NB4 (cell line): ENCODE results near the gene TNIP1.

Experiments used
- DNase-seq: peaks from one replicate; pipeline ENCODE4 v3.0.0; 2010; ENCODE audit warnings: low read depth
- H3K4me3 ChIP-seq: one replicate; pipeline ENCODE4 v1.5.1; 2011; ENCODE audit warnings: mild to moderate bottlenecking, low read depth, low read length, moderate library complexity
- MYC ChIP-seq: IDR thresholded peaks from 2 replicates; pipeline ENCODE4 v1.6.1; 2011; ENCODE audit warnings: low read depth, low read length
- POLR2A ChIP-seq: IDR thresholded peaks from 2 replicates; pipeline ENCODE4 v1.6.1; 2011; ENCODE audit warnings: mild to moderate bottlenecking; ENCODE audit not compliant: insufficient read length; ENCODE audit errors: extremely low read depth
- TF ChIP-seq, protein P1 (sequence below): IDR thresholded peaks from one replicate; pipeline ENCODE4 v1.5.1; 2012; ENCODE audit warnings: low read depth, low read length
- TF ChIP-seq, protein P2 (sequence below): IDR thresholded peaks from 2 replicates; pipeline ENCODE4 v1.6.1; 2011; ENCODE audit warnings: low read depth, low read length

Gene TNIP1

DNA sequence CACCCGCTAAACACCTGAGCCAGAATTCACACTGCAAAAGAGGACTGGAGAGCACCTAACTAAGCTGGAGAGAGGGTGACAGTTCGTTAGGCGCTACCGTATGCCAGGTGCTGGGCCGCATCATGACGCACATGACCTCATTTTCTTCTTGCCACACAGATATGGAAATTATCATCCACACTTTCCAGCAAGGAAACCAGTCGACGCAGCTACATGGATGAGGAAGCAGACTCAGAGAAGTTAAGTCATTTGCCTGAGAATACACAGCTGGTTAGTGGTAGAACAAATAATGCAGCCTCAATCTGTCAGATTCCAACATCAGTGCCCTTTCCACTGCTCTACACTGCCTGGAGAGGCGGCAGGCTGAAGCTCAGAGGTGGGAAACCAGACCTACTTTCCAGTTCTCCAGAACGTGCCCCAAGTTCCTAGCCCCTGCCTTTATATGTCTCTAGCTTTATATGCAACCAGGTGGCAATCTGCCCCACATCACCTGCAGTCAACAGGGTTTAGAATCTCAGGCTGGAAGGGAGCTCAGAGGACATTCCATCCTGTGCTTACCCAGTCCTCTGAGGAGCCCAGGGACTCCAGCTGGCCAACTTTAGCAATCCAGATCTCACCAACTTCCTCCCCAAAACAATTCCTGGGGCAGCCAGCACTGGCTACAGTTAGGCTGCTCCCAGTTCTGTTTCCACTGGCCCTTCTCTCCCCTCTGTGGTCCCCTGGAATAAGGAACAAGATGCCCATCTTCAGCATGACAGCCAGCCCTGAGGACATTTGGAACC lies 8.8 kb downstream of the TNIP1 start:
- no peak overlapping the region for H3K4me3 ChIP-seq
- TF ChIP-seq, protein P1, sequence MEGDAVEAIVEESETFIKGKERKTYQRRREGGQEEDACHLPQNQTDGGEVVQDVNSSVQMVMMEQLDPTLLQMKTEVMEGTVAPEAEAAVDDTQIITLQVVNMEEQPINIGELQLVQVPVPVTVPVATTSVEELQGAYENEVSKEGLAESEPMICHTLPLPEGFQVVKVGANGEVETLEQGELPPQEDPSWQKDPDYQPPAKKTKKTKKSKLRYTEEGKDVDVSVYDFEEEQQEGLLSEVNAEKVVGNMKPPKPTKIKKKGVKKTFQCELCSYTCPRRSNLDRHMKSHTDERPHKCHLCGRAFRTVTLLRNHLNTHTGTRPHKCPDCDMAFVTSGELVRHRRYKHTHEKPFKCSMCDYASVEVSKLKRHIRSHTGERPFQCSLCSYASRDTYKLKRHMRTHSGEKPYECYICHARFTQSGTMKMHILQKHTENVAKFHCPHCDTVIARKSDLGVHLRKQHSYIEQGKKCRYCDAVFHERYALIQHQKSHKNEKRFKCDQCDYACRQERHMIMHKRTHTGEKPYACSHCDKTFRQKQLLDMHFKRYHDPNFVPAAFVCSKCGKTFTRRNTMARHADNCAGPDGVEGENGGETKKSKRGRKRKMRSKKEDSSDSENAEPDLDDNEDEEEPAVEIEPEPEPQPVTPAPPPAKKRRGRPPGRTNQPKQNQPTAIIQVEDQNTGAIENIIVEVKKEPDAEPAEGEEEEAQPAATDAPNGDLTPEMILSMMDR, result no peak
- TF ChIP-seq MYC (no peak), POLR2A (no peak)
- TF ChIP-seq, protein P2, sequence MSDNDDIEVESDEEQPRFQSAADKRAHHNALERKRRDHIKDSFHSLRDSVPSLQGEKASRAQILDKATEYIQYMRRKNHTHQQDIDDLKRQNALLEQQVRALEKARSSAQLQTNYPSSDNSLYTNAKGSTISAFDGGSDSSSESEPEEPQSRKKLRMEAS, result no peak
- no peak for DNase-seq

DNA sequence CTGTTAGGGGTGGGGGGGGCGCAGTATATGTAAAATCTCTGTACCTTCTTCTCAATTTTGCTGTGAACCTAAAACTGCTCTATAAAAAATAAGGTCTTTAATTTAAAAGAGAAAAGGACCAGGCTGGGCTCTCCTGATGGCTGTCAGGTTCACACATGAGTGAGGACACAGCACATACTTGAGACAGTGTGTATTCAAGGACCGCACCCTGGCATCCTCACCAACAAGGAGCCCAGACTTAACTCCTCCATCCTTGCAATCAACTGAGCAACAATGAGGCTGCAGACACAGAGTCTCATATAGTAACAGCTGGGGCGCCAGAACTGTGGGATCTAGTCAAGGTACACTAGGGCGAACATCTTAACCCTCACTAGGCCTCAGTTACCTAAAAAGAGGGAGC lies 9.8 kb downstream of the TNIP1 start:
- no peak for DNase-seq
- no peak overlapping the region for H3K4me3 ChIP-seq
- TF ChIP-seq MYC (no peak), POLR2A (no peak)
- TF ChIP-seq, protein P2, result no peak
- TF ChIP-seq, protein P1, result no peak

DNA sequence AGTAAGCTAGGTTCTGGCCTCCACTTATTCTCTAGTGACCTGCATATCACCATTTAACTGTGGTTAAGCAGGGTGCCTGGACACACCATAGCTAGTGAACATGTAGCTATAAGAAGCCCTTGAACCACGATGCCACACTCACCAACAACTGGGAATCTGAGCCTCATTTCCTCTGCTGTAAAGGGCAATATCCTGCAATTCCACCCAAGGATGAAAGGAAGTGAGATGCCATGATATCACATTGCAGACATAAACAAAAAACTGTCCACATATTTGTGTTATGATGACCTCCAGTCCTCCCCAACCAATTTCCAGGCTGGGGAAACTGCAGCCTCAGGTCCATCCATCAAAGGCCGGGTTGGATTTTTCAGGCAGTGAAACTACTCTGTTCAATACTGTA lies 10.4 kb downstream of the TNIP1 start:
- no peak for TF ChIP-seq POLR2A
- TF ChIP-seq MYC, result no peak
- TF ChIP-seq, protein P1, result no peak
- TF ChIP-seq, protein P2, result no peak
- no peak for DNase-seq
- no peak overlapping the region for H3K4me3 ChIP-seq

DNA sequence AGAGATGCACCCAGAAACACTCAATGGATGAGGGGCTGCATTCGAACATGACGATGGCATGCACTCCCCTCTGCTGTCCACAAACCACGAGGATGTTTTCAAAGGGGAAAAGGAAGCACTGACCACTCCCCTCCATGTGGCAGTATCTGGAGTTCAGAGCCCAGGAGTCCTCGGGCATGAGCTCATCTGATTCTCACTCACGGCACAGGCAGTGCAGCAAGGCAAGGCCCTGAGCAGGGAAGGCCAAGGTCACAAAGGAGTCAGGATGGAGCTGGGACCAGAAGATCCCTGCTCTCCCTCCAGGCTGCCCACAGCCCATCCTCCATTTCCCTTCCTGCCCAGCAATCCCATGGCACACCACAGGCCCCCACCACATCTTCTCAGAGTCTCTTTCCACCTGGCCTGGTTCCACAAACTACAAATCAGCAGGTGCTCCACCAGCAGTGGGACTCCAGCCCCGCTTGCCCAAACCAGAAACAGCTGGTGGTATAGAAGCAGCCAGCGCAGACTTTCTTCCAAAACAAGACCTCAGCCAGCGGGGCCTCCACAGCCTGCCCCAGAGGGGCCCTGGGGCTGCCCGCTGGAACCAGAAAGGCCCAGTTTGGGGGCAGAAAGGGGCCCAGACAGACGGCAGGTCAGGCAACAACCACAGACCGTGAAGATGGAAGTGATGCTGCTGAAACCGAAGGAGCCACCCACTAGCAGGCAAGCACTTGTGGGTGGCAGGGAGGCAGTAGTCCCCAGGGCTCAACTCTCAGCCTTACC lies 12.2 kb downstream of the TNIP1 start:
- DNase-seq, result no peak
- TF ChIP-seq MYC (no peak), POLR2A (no peak)
- TF ChIP-seq, protein P2, result no peak
- TF ChIP-seq, protein P1, result no peak

DNA sequence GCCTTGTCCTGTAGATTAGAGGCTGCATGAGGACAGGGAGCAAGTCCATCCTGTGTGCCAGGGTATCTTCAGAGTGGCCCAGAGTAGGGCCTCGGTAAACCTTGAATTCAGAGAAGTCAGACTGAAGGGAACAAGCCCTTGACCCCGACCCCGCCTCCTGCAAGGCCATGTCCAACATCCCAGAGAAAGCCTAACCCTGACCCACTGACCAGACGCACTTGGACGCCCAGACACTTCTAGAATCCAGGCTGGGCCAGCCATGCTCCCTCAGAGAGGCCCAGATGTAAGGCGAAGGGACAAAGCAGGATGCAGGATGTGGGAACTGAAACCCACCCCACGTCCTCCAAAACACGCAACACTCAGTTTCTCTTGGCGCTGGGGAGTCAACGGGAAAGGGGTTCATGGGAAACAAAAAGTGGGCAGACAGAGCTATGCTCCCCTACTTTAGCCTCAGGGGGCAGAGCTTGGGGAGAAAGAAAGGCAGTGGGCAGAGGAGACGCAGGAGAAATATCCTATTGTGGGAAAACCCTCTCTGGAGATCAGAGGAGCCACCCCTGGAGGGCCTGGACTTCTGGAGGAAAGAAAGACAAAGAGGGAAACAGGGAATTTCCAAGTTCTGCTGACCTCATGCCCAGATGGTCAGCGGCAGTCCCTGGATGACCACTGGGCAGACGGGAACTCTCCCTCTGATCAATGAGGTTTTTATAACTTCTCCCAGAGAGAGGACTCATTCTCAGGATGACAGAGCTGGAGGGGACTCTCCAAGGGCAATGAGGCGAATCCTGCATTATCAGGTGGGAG lies 13.0 kb downstream of the TNIP1 start:
- H3K4me3 ChIP-seq, result no peak overlapping the region
- TF ChIP-seq POLR2A (no peak), MYC (no peak)
- TF ChIP-seq, protein P1, result no peak
- TF ChIP-seq, protein P2, result no peak
- DNase-seq, result no peak

More for the DNA sequence above, 12.2 kb downstream of the TNIP1 start:
- H3K4me3 ChIP-seq, result no peak overlapping the region
